HG03097 (cell line): ENCODE data around the gene AANAT.

ENCODE experiments used
- ATAC-seq: cut with Tn5 transposase; IDR thresholded peaks from one replicate; pipeline ENCODE4 v1.9.1; 2021; ENCODE audit not compliant: unreplicated experiment, low FRiP score

The AANAT gene

GRCh38 chr17:76484228-76484725, 16.9 kb downstream of the AANAT start:
- no peak for ATAC-seq

GRCh38 chr17:76485569-76485968, 18.2 kb downstream of the AANAT start:
- ATAC-seq, result no peak

- ATAC-seq, result no peak
These were observed 20.2 kb downstream of the AANAT start for GRCh38 chr17:76487451-76488192.

- no peak for ATAC-seq
These were observed 22.8 kb downstream of the AANAT start for GRCh38 chr17:76490112-76490710.

GRCh38 chr17:76491271-76492122, 24.1 kb downstream of the AANAT start:
- ATAC-seq, result peak; percentile 19

GRCh38 chr17:76492123-76492988, 25.0 kb downstream of the AANAT start:
- peak; percentile 36 for ATAC-seq

GRCh38 chr17:76492989-76493501, 25.6 kb downstream of the AANAT start:
- peak; percentile 51 for ATAC-seq

- ATAC-seq, result peak; percentile 5
These were observed 26.2 kb downstream of the AANAT start for GRCh38 chr17:76493505-76494167.

- no peak for ATAC-seq
These were observed 28.4 kb downstream of the AANAT start for GRCh38 chr17:76495663-76496400.

GRCh38 chr17:76496464-76496863, 29.1 kb downstream of the AANAT start:
- no peak for ATAC-seq

- ATAC-seq, result no peak
These were observed 30.2 kb downstream of the AANAT start for GRCh38 chr17:76497699-76497978.

GRCh38 chr17:76497979-76498875, 30.8 kb downstream of the AANAT start:
- no peak for ATAC-seq

- ATAC-seq, result no peak
These were observed 31.5 kb downstream of the AANAT start for GRCh38 chr17:76498876-76499251.

GRCh38 chr17:76499267-76499667, 31.9 kb downstream of the AANAT start:
- no peak for ATAC-seq

- no peak for ATAC-seq
These were observed 32.8 kb downstream of the AANAT start for GRCh38 chr17:76500074-76500746.

- no peak for ATAC-seq
These were observed 33.3 kb downstream of the AANAT start for GRCh38 chr17:76500747-76501017.

GRCh38 chr17:76501018-76501826, 33.8 kb downstream of the AANAT start, which contains the start of gene RHBDF2:
TSS of gene RHBDF2 (minus strand) at chr17:76501423. CDS start at chr17:76481524, 19,899 bp downstream.
- peak; percentile 66 for ATAC-seq
